AG09319 (cell line): Measurements from ENCODE around the gene OSBPL5.
A peak's percentile ranks its signal among the peaks of the same experiment; 100 is the strongest.
"Not testable (repeated sequence)": the region's sequence is repeated elsewhere in the genome, so short reads cannot be mapped to it uniquely, and the experiment has no call there.

Experiments
- DNase-seq: peaks from one replicate; pipeline ENCODE4 v3.0.0-alpha.2; 2010; ENCODE audit warnings: low read depth; ENCODE audit errors: extremely low read depth
- TF ChIP-seq, protein P1 (sequence below): IDR thresholded peaks from 2 replicates; pipeline ENCODE4 v1.5.1; 2011; ENCODE audit warnings: low read depth, mild to moderate bottlenecking, inconsistent platforms, low read length, moderate library complexity

The OSBPL5 gene

GRCh38 chr11:3063432-3063831 lies 101.7 kb downstream of the OSBPL5 start:
- DNase-seq, result not testable (repeated sequence)

DNA sequence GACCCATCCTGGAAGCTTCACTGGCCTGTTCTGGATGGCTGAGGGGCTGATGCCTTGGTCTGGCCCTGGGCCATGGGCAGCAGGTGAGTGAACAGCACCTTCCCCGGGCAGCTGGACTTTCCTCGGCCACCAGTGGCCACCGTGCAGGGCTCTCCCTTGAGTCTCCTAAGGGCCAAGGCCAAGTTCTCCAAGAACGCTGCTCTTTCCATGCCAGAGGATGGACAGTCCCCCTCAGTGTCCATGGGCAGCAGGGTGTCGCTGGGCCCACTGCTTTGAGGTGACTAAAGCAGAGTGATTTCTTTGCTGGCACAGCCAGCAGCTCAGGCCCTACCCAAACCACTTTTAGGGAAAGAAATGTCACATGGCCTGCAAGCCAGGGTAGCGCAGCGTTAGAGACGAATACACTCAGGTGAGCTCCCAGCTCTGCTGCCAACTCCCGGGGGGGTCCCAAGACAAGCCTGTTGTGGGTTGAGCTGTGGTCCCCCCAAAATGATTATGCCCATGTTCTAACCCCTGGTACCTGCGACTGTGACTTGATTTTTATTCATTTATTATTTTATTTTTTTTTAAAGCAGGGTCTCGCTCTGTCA lies 104.6 kb downstream of the OSBPL5 start:
- TF ChIP-seq, protein P1, sequence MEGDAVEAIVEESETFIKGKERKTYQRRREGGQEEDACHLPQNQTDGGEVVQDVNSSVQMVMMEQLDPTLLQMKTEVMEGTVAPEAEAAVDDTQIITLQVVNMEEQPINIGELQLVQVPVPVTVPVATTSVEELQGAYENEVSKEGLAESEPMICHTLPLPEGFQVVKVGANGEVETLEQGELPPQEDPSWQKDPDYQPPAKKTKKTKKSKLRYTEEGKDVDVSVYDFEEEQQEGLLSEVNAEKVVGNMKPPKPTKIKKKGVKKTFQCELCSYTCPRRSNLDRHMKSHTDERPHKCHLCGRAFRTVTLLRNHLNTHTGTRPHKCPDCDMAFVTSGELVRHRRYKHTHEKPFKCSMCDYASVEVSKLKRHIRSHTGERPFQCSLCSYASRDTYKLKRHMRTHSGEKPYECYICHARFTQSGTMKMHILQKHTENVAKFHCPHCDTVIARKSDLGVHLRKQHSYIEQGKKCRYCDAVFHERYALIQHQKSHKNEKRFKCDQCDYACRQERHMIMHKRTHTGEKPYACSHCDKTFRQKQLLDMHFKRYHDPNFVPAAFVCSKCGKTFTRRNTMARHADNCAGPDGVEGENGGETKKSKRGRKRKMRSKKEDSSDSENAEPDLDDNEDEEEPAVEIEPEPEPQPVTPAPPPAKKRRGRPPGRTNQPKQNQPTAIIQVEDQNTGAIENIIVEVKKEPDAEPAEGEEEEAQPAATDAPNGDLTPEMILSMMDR, result no peak
- no peak for DNase-seq

DNA sequence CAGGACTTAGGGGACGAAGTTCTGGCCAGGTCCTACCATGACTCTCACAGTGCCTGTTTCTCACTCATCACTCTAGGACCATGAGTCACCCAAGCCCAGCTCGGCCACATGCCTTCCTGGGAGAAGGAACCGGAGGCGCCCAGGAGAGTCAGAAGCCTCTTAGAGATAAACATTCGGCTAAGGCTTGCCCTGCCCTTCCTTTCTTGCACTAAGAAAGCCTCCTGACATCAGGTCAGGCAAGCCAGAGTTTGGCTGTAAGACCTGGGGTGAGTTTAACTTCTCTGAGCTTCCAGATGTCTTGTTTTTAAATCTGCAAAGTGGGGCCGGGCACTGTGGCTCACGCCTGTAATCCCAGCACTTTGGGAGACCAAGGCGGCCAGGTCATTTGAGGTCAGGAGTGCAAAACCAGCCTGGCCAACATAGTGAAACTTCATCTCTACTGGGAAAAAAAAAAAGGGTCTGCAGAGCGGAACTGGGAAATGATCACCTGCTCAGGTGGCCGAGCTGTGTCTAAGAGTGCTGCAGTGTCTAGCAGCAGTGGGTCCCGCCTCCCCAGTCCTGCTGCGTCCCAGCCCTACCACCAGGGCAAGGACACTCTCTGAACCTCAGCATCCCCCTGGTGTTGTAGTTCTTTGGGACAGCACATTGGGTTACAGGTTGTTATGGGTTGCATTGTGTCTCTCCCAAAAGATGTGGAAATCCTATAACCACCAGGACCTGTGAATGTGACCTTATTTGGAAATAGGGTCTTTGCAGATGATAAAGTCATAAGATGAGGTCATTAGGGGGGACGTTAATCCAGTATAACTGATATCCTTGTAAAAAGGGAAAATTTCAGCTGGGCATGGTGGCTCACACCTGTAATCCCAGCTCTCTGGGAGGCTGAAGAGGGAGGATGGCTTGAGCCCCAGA lies 106.1 kb downstream of the OSBPL5 start:
- DNase-seq, result peak; percentile 62
- TF ChIP-seq, protein P1, result no peak; the same call in 1 of the 2 replicates

GRCh38 chr11:3057069-3057963 lies 107.8 kb downstream of the OSBPL5 start, which contains the start of gene CARS1:
Gene CARS1, minus strand, starts transcription at chr11:3057423. Its CDS starts 56 bp downstream, at chr11:3057367.
- peak; percentile 81 for DNase-seq
- TF ChIP-seq, protein P1, result no peak

- no peak for DNase-seq
- TF ChIP-seq, protein P1, result no peak
These were observed 108.6 kb downstream of the OSBPL5 start for GRCh38 chr11:3056296-3057068.

- TF ChIP-seq, protein P1, result no peak
- no peak for DNase-seq
These were observed 109.2 kb downstream of the OSBPL5 start for GRCh38 chr11:3055891-3056290.

DNA sequence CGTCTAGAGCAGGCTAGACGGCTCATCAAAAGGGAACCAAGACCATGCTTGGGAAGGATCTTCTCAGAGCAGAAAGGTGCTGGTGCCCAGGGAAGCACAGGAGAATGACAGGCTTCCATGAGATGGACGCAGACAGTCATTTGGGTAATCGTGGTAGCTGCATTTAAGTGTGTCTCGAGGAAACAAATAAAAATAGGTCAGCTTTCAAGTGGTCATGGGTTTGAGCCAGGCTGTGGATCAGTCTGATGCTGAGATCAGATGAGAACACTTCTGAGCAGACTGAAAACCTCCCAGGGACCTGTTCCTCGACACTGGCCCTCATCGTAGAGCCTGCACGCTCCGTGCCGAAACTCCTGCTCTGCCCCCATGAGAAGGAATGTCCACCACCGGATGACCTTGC lies 112.5 kb downstream of the OSBPL5 start:
- DNase-seq, result no peak
- TF ChIP-seq, protein P1, result no peak
